Brain microvascular endothelial cell (primary cell): Measurements from ENCODE around the gene TMCC2.
"Not testable (repeated sequence)": the region's sequence is repeated elsewhere in the genome, so short reads cannot be mapped to it uniquely, and the experiment has no call there.

Experiments
- DNase-seq: peaks from one replicate; pipeline ENCODE4 v3.0.0-alpha.2; 2020
- H3K27ac ChIP-seq: fragments of 250-450 bp; sonication (Bioruptor Pico); 2 replicates; pipeline ENCODE4 v1.5.1; 2020; ENCODE audit warnings: mild to moderate bottlenecking, moderate library complexity
- H3K27me3 ChIP-seq: fragments of 250-450 bp; sonication (Bioruptor Pico); replicated peaks from 2 replicates; pipeline ENCODE4 v1.5.1; 2020; ENCODE audit warnings: mild to moderate bottlenecking
- H3K36me3 ChIP-seq: fragments of 250-450 bp; sonication (Bioruptor Pico); replicated peaks from 2 replicates; pipeline ENCODE4 v1.5.1; 2020; ENCODE audit warnings: mild to moderate bottlenecking
- H3K4me3 ChIP-seq: 2 replicates; pipeline ENCODE4 v1.5.1; 2011; ENCODE audit warnings: low read depth, mild to moderate bottlenecking, control low read depth, low read length, moderate library complexity
- CTCF ChIP-seq: IDR thresholded peaks from 2 replicates; pipeline ENCODE4 v1.5.1; 2011; ENCODE audit warnings: low read depth, mild to moderate bottlenecking, moderate library complexity, low read length, control low read depth, inconsistent platforms; ENCODE audit errors: missing control alignments
- in situ Hi-C: cut with HindIII; loops from 2 replicates; pipeline ENCODE4 v1.10.0; 2017; ENCODE audit warnings: low sequenced_read_pairs, low pct_ligation_motif_present

TMCC2 gene

GRCh38 chr1:205275133-205275532, 47.4 kb downstream of the TMCC2 start:
- no peak for DNase-seq
- TF ChIP-seq CTCF = no peak
- Histone ChIP-seq H3K4me3 (no peak overlapping the region), H3K27ac (no peak overlapping the region), H3K27me3 (no peaks in the 10 kb centered on the region), H3K36me3 (no peaks in the 10 kb centered on the region)
- in situ Hi-C loops = loop anchor here (10.0 kb wide), 1 partner anchor 50 kb away; the partner anchor contains the start of gene NUAK2

GRCh38 chr1:205275916-205276688, 48.4 kb downstream of the TMCC2 start:
- no peak overlapping the region for H3K4me3 ChIP-seq
- H3K36me3 ChIP-seq = no peaks in the 10 kb centered on the region
- no peaks in the 10 kb centered on the region for H3K27me3 ChIP-seq
- DNase-seq = no peak
- H3K27ac ChIP-seq = no peak overlapping the region
- no peak for TF ChIP-seq CTCF
- in situ Hi-C loops = loop anchor here (10.0 kb wide), 1 partner anchor 49 kb away; the partner anchor contains the start of gene NUAK2

GRCh38 chr1:205276689-205277065, 48.9 kb downstream of the TMCC2 start:
- Histone ChIP-seq H3K4me3 (no peak overlapping the region), H3K36me3 (no peaks in the 10 kb centered on the region), H3K27ac (no peak overlapping the region), H3K27me3 (no peaks in the 10 kb centered on the region)
- TF ChIP-seq CTCF = no peak
- no peak for DNase-seq
- in situ Hi-C loops = loop anchor here (10.0 kb wide), 1 partner anchor 48 kb away; the partner anchor contains the start of gene NUAK2

GRCh38 chr1:205279986-205280385, 52.2 kb downstream of the TMCC2 start:
- H3K4me3 ChIP-seq = no peak overlapping the region
- no peak for DNase-seq
- H3K27me3 ChIP-seq = no peaks in the 10 kb centered on the region
- in situ Hi-C loops = loop anchor here (10.0 kb wide), 1 partner anchor 45 kb away; the partner anchor contains the start of gene NUAK2
- no peak overlapping the region for H3K27ac ChIP-seq
- no peak for TF ChIP-seq CTCF
- H3K36me3 ChIP-seq = no peaks in the 10 kb centered on the region

GRCh38 chr1:205280666-205281395, 53.1 kb downstream of the TMCC2 start:
- H3K27ac ChIP-seq, H3K4me3 ChIP-seq, H3K27me3 ChIP-seq, in situ Hi-C loops, DNase-seq, H3K36me3 ChIP-seq: not testable (repeated sequence)
